Psoas muscle (tissue), 8 donors: ENCODE measurements around the gene URB1. TPM values are rescaled to one million over a fixed set of nuclear protein-coding genes. Genes with fewer than 3 reads are reported as not detected.
A peak's percentile ranks its signal among the peaks of the same experiment; 100 is the strongest.
"Not testable (repeated sequence)": the region's sequence is repeated elsewhere in the genome, so short reads cannot be mapped to it uniquely, and the experiment has no call there.

Experiments used
- ATAC-seq, 4 donors: fragments of 200-7000 bp; cut with Tn5 transposase; one replicate each; pipeline ENCODE4 v1.9.1; 2020; ENCODE audit warnings: moderate library complexity in 3 of 4, mild to moderate bottlenecking in 2 of 4
- DNase-seq, 2 donors: peaks; one replicate each; pipeline ENCODE4 v3.0.0-alpha.2; 2020
- H3K27ac ChIP-seq: fragments of 200-600 bp; one replicate; pipeline ENCODE4 v1.8.0; 2022
- H3K27me3 ChIP-seq, 3 donors: fragments of 200-600 bp in 1 of 3; one replicate each; pipeline versions ENCODE4 v1.6.1 to v1.8.0; 2013 to 2022; ENCODE audit warnings: low read length in 2 of 3, mild to moderate bottlenecking in 2 of 3, moderate library complexity in 1 of 3; ENCODE audit not compliant: insufficient read depth in 3 of 3
- H3K36me3 ChIP-seq, 2 donors: fragments of 200-600 bp in 1 of 2; one replicate each; pipeline versions ENCODE4 v1.6.1 to v1.8.0; 2013 to 2022; ENCODE audit warnings: low read depth in 1 of 2, mild to moderate bottlenecking in 1 of 2, moderate library complexity in 1 of 2; ENCODE audit not compliant: insufficient read depth in 1 of 2
- H3K4me1 ChIP-seq: fragments of 200-600 bp; one replicate; pipeline ENCODE4 v1.8.0; 2022
- H3K4me3 ChIP-seq: fragments of 200-600 bp; one replicate; pipeline ENCODE4 v1.8.0; 2022; ENCODE audit warnings: mild to moderate bottlenecking
- H3K9me3 ChIP-seq: fragments of 200-600 bp; one replicate; pipeline ENCODE4 v1.8.0; 2022
- WGBS, 3 donors: extraction: QIAGEN DNeasy Blood & Tissue Kit; methylation state at CpG; one replicate each; pipeline versions ENCODE4 v1.1.6 to v1.1.7; 2013; 5-methylcytosine and 5-hydroxymethylcytosine counted together
- intact Hi-C, 2 donors: fragments of 100-400 bp; cut with DNase I; formaldehyde crosslinking; loops; one replicate each; pipeline versions ENCODE4 v1.11.0 to v1.14.2; 2022
- polyA plus RNA-seq, 3 donors: library from polyadenylated mRNA; stranded (reverse); fragments of 200-250 nt; gene quantifications; one replicate each; pipeline ENCODE4 v1.2.3, GENCODE V29; 2013
- total RNA-seq, 4 donors: library from RNA; stranded (reverse); fragmentation: NEBNext Ultra II Directional in 2 of 4; extraction: Animal tissue kit (Norgen Biotek cat#: 25700) in 2 of 4; gene quantifications; one replicate each; pipeline versions ENCODE4 v1.2.1 to v1.2.4, GENCODE V29; 2021 to 2023
- TF ChIP-seq, protein P1 (sequence below): fragments of 200-600 bp; IDR thresholded peaks from one replicate; pipeline ENCODE4 v1.8.0; 2022; ENCODE audit warnings: antibody characterized with exemption
- donor health status: healthy with polysubstance abuse.
- donor health status: DM: no; HTN: no; CAD: no; lungs with moderate emphysema.
- donor health status: Bipolar disorder and iron deficiency.
- donor health status: healthy.
- donor health status: DM: yes; HTN: yes; CAD: no.
- donor health status: DM: no; HTN: no; CAD: no.
- donor health status: DM: no; HTN: no; CAD: no.
- donor health status: DM: yes; HTN: yes; CAD: no.

URB1 gene
- total and polyA plus RNA-seq, 7 donors = 4.8 to 19.8 (median 12.9) TPM

DNA sequence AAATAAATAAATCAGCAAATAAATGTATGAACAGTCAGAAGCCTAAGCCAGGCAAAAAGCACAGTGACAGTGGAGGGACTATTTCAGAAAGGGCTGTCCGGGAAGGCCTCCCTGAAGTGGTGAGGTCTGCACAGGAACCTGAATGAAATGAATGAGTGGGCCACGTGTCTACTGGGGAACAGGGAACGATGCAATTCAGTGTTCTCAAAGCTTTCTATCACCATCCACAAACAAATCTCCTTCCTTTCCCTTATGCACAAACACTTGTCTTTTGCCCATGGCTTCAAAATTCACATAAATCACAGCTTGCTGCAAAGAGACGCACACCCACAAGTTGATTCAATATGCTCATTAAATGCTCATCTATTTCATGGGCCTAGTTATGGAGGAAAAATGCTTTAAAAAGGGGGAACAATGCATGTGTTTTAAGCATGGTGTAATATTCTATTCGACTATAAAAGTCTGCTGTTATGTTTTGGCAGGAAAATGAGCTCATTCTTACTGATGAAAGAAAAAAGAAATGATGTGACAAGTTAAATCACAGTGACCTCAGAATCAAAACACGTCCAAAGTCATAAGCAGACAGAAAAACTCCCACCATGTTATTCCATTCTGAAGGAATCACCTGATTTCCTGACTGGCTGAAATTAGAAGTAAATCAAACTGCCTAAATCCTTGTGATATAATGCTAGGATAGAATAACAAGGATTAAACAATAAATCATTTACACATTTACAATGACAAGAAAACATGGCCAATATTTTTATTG, 21.6 kb downstream of the URB1 start:
- WGBS, 3 donors = 67 to 77% (median 72%) methylated on average over 6 of the region's 6 CpGs
- TF ChIP-seq, protein P1, sequence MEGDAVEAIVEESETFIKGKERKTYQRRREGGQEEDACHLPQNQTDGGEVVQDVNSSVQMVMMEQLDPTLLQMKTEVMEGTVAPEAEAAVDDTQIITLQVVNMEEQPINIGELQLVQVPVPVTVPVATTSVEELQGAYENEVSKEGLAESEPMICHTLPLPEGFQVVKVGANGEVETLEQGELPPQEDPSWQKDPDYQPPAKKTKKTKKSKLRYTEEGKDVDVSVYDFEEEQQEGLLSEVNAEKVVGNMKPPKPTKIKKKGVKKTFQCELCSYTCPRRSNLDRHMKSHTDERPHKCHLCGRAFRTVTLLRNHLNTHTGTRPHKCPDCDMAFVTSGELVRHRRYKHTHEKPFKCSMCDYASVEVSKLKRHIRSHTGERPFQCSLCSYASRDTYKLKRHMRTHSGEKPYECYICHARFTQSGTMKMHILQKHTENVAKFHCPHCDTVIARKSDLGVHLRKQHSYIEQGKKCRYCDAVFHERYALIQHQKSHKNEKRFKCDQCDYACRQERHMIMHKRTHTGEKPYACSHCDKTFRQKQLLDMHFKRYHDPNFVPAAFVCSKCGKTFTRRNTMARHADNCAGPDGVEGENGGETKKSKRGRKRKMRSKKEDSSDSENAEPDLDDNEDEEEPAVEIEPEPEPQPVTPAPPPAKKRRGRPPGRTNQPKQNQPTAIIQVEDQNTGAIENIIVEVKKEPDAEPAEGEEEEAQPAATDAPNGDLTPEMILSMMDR = no peak
- no peaks in the 10 kb centered on the region for H3K4me1 ChIP-seq
- intact Hi-C loops = no loop called here
- no peaks in the 10 kb centered on the region for H3K27me3 ChIP-seq
- no peak for DNase-seq
- H3K27ac ChIP-seq = peak overlapping the region; percentile 13
- no peaks in the 10 kb centered on the region for H3K9me3 ChIP-seq
- ATAC-seq = no peak
- no peak overlapping the region for H3K4me3 ChIP-seq
- H3K36me3 ChIP-seq = peaks cover 18 to 97% of the 10 kb centered on the region in 2 donors

DNA sequence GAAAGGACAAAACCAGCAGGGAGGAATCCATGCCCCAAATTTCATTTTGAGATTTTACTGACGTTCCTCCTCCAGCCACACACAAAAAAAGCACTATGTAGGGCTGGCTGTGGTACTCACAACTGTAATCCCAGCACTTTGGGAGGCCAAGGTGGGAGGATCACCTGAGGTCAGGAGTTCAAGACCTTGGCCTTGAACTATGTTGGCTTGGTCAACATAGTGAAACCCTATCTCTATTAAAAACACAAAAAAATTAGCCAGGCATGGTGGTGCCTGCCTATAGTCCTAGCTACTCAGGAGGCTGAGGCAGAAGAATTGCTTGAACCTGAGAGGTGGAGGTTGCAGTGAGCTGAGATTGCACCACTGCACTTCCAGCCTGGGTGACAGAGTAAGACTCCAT, 23.9 kb downstream of the URB1 start:
- H3K4me1 ChIP-seq, H3K9me3 ChIP-seq, H3K27me3 ChIP-seq, intact Hi-C loops, H3K4me3 ChIP-seq, DNase-seq, ATAC-seq, H3K27ac ChIP-seq: not testable (repeated sequence)
- peaks cover 18 to 97% of the 10 kb centered on the region in 2 donors for H3K36me3 ChIP-seq
- WGBS, 3 donors = 73 to 82% (median 81%) methylated on average over 1 of the region's 1 CpG

DNA sequence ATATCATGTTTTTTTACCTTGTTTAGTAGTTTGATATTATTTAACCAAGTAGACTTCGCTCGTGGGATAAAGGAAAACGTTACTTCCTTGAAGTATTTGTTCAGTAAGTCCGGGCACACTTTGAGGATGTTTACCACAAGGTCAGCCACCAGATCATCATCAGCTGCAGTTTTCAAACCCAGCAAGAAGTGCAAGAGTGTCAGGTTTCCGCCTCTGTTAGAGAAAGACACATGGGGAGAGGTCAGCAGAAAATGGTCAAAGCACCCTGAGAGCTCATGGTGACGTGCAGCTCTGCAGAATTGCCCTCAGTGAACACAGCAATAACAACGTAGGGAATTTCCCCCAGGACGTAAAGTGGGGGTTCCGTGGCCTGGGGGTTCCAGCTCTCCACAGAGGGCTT, 24.4 kb downstream of the URB1 start:
- Histone ChIP-seq H3K4me1 (no peaks in the 10 kb centered on the region), H3K36me3 (peaks cover 18 to 98% of the 10 kb centered on the region in 2 donors), H3K27me3 (no peaks in the 10 kb centered on the region), H3K9me3 (no peaks in the 10 kb centered on the region), H3K4me3 (no peak overlapping the region), H3K27ac (no peak overlapping the region)
- 74 to 81% (median 78%) methylated on average over 9 of the region's 9 CpGs for WGBS, 3 donors
- intact Hi-C loops = no loop called here
- TF ChIP-seq, protein P1 = no peak
- no peak for DNase-seq
- ATAC-seq = no peak

DNA sequence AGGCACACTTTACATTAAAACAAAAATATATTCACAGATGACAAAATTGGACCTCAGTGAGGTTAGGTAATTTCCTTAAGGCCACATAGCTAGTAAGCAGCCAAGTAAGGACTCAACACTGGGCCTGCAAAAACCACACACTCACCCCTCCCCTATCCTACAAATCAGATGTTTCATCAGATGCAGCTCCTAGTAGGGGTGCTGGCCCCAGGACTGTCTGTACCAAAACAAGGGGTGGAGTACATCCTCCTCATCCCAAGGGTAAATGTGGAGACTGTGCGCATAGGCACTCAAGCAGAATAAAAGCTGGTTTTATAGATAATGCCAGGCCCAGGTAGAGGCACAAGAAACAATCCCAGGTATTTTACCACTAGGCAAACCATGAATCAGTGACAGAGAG, 25.7 kb downstream of the URB1 start:
- intact Hi-C loops = no loop called here
- Histone ChIP-seq H3K4me1 (no peaks in the 10 kb centered on the region), H3K36me3 (peaks cover 20 to 99% of the 10 kb centered on the region in 2 donors), H3K27me3 (no peaks in the 10 kb centered on the region), H3K4me3 (no peak overlapping the region), H3K9me3 (no peaks in the 10 kb centered on the region), H3K27ac (no peak overlapping the region)
- peak in 2 of 4 donors; percentile 23 to 26 for ATAC-seq
- TF ChIP-seq, protein P1 = no peak
- 80 to 94% (median 89%) methylated on average over 1 of the region's 1 CpG for WGBS, 3 donors
- no peak for DNase-seq

DNA sequence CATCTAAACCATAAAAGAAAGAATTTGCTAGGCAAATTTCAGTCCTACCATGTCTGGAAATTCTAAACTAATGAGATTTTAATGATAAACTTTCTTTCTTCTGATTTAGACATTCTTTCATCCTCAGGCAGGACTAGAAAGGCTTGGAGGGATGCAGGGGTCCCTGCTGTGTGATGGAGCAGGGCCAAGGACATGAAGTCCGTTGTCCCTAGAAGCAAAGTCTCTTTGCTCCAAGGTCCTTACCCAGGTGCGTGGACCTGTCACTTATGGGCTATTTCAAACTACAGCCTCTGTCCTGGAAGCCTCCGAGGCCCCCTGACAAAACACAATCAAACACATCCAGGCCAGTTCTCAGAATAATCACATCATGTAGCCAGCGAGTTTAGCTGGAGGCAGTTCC, 26.6 kb downstream of the URB1 start:
- no peak for ATAC-seq

More for the DNA sequence above, 26.6 kb downstream of the URB1 start:
- intact Hi-C loops = no loop called here
- DNase-seq = no peak
- no peaks in the 10 kb centered on the region for H3K4me1 ChIP-seq
- TF ChIP-seq, protein P1 = no peak
- no peak overlapping the region for H3K4me3 ChIP-seq
- 84 to 97% (median 85%) methylated on average over 4 of the region's 4 CpGs for whole genome bisulfite sequencing, 3 donors
- H3K36me3 ChIP-seq = peaks cover 20 to 99% of the 10 kb centered on the region in 2 donors
- no peaks in the 10 kb centered on the region for H3K27me3 ChIP-seq
- no peak overlapping the region for H3K27ac ChIP-seq
- no peaks in the 10 kb centered on the region for H3K9me3 ChIP-seq
